DMS53 treated with DMSO at 0.1 percent for 48 hours (cell line): ENCODE results near the gene LIMS1.
"Not testable (repeated sequence)": the region's sequence is repeated elsewhere in the genome, so short reads cannot be mapped to it uniquely, and the experiment has no call there.

ENCODE experiments used
- DNase-seq: peaks from one replicate; lab custom pipeline; 2025; ENCODE audit not compliant: unreplicated experiment; lab: John Stamatoyannopoulos, UW

The LIMS1 gene

GRCh38 chr2:108533832-108534583, at the start of gene LIMS1:
Gene LIMS1, plus strand, starts transcription at chr2:108534470. Its CDS starts 93 bp downstream, at chr2:108534563.
- peak; percentile 95 for DNase-seq

GRCh38 chr2:108485253-108485652, 49.0 kb upstream of the LIMS1 start:
- DNase-seq, result no peak

- no peak for DNase-seq
Measured at GRCh38 chr2:108490506-108491122, 43.7 kb upstream of the LIMS1 start.

- no peak for DNase-seq
Measured at GRCh38 chr2:108491848-108492247, 42.4 kb upstream of the LIMS1 start.

GRCh38 chr2:108492364-108492763, 41.9 kb upstream of the LIMS1 start:
- DNase-seq, result no peak

GRCh38 chr2:108496167-108496566, 38.1 kb upstream of the LIMS1 start:
- not testable (repeated sequence) for DNase-seq

- not testable (repeated sequence) for DNase-seq
Measured at GRCh38 chr2:108507620-108508019, 26.6 kb upstream of the LIMS1 start.

- not testable (repeated sequence) for DNase-seq
Measured at GRCh38 chr2:108512431-108512830, 21.8 kb upstream of the LIMS1 start.

GRCh38 chr2:108514478-108514877, 19.8 kb upstream of the LIMS1 start:
- DNase-seq, result not testable (repeated sequence)

- DNase-seq, result not testable (repeated sequence)
Measured at GRCh38 chr2:108524688-108525087, 9.6 kb upstream of the LIMS1 start.

GRCh38 chr2:108525258-108525657, 9.0 kb upstream of the LIMS1 start:
- DNase-seq, result not testable (repeated sequence)

GRCh38 chr2:108531674-108532055, 2.6 kb upstream of the LIMS1 start:
- no peak for DNase-seq

- peak; percentile 44 for DNase-seq
Measured at GRCh38 chr2:108534584-108535356, 500 bp downstream of the LIMS1 start.

GRCh38 chr2:108535357-108535631, 1.0 kb downstream of the LIMS1 start:
- DNase-seq, result no peak

- DNase-seq, result no peak
Measured at GRCh38 chr2:108536133-108536780, 2.0 kb downstream of the LIMS1 start.

- DNase-seq, result no peak
Measured at GRCh38 chr2:108536911-108537310, 2.6 kb downstream of the LIMS1 start.

- DNase-seq, result no peak
Measured at GRCh38 chr2:108538000-108538625, 3.8 kb downstream of the LIMS1 start.

- DNase-seq, result no peak
Measured at GRCh38 chr2:108541451-108541850, 7.2 kb downstream of the LIMS1 start.

- DNase-seq, result no peak
Measured at GRCh38 chr2:108542071-108542470, 7.8 kb downstream of the LIMS1 start.

GRCh38 chr2:108547606-108548005, 13.3 kb downstream of the LIMS1 start:
- DNase-seq, result no peak
